Suppressor macrophage (primary cell): Measurements from ENCODE around the gene SNRNP48.

Experiments
- DNase-seq, 4 experiments: peaks; one replicate each; pipeline ENCODE4 v3.0.0-alpha.2; 2020 to 2022

The SNRNP48 gene

GRCh38 chr6:7559651-7560385 lies 30.2 kb upstream of the SNRNP48 start:
- DNase-seq, result peak; percentile 46 to 69 (median 54)

GRCh38 chr6:7561153-7561964 lies 28.6 kb upstream of the SNRNP48 start:
- DNase-seq, result no peak

DNA sequence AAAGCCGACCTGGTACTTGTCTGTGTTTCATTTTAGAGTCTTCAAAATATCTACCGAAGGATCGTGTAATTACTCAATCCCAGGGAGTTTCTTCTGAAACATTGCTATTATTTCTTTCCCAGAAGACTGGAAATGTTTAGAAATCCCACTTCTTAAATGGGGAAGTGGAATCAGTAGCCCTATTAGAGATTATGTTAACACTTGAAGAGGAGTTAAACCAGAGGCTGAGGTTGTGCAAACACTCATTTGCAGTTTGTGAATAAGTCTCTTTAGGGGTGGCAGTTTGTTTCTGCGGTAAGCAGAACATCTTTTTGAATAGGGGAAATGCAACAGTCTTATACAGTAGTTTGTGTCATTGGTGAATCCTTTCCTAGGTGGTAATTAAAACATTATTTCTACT lies 27.2 kb upstream of the SNRNP48 start:
- DNase-seq, result peak; percentile 52 to 75 (median 69)

- DNase-seq, result no peak
Observed at GRCh38 chr6:7566107-7566506, 23.9 kb upstream of the SNRNP48 start.

DNA sequence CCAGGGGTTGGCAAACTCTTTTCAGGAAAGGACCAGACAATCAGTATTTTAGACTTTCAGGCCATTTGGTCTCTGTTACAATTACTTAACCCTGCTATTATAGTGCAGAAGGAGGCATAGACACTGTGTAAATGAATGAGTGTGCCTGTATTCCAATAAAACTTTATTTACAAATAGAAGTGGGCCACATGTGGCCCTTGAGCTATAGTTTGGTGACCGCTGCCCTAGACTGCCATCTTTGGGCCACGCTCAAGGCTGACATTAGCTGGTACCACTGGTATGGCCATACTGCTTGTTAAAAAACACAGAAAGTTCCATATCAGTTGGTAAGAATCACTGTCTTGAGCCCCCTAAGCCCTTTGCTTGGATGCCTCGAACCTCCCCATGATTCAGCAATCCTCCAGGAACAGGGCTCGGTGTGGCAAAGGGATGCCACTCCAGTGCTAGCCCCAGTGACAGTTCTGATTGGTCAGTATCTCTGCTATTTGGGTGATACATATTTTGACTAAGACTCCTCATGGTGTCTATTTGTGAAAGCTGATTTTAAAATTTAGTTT lies 23.3 kb upstream of the SNRNP48 start:
- DNase-seq, result no peak

GRCh38 chr6:7568021-7568420 lies 22.0 kb upstream of the SNRNP48 start:
- no peak for DNase-seq

GRCh38 chr6:7569082-7569481 lies 20.9 kb upstream of the SNRNP48 start:
- no peak for DNase-seq

DNA sequence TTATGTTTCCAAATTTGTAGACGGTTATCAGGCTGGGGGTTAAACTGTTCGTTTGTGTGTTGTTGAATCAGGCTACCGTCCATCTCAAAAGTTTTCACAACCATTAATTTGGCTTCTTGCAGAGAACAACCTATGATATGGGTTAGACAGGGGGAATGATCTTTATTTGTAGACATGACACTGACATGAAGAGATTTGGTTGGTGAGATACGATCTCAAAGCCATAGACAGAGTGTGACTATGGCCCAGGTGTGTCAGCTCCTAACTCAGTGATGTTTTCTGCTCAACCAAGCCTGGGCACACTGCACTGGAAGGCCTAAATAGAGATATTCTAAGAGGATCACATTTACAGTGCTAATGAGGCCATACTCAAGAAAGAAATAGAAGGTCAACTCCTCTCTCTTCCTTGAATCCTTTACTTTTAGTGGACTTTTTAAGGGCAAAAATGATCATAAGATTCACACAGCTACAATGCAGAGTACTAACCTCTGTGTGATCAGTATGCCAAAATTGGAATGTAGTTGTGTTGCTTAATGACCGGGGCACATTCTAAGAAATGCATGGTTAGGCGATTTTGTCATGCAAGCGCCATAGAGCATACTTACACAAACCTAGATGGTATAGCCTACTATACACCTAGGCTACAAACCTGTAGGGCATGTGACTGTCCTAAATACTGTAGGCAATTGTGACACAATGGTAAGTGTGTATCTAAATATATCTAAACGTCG lies 17.6 kb upstream of the SNRNP48 start:
- DNase-seq, result no peak

DNA sequence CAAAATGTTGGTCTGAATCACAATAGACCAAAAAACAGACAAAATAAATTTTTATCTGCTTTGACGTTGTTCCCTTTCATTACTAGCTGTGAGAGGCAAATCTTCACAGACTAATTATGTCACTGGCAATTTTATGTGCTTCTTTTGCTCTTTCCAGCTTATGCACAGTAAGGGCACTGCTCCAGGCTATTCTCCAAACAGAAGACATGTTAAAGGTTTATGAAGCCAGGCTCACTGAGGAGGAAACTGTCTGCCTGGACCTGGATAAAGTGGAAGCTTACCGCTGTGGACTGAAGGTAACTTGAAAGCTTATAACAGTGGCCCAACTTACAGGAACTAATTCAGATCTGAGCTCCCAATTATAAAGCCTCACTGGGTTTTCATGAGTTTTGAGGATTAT lies 15.5 kb upstream of the SNRNP48 start:
- DNase-seq, result no peak

DNA sequence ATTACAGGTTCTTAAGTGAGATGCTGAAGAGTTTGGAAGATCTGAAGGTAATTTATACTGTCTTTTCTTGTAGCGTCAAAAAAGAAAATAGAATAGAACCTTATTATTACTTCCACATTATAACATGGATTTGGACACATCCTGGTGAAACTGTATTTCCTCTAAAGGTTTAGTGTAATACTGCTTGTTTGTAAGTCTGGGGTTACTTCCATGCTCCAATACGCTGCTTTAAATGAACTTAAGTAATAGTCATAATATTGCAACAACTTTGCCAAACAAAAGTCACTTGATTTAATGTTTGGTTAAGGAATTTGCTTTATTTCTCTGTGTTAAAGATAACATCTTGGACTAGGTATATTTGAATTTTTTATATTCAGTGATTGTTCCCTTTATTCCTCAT lies 11.5 kb upstream of the SNRNP48 start:
- DNase-seq, result peak in 2 of 4 experiments; percentile 24 to 27

- DNase-seq, result no peak
Observed at GRCh38 chr6:7578931-7579330, 11.1 kb upstream of the SNRNP48 start.

DNA sequence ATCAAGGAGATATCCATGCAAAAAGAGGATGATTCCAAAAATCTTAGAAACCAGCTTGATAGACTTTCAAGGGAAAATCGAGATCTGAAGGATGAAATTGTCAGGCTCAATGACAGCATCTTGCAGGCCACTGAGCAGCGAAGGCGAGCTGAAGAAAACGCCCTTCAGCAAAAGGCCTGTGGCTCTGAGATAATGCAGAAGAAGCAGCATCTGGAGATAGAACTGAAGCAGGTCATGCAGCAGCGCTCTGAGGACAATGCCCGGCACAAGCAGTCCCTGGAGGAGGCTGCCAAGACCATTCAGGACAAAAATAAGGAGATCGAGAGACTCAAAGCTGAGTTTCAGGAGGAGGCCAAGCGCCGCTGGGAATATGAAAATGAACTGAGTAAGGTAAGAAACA lies 10.1 kb upstream of the SNRNP48 start:
- no peak for DNase-seq

- DNase-seq, result no peak
Observed at GRCh38 chr6:7580537-7580926, 9.5 kb upstream of the SNRNP48 start.

- DNase-seq, result peak in 3 of 4 experiments; percentile 30 to 34 (median 30)
Observed at GRCh38 chr6:7580927-7581618, 8.9 kb upstream of the SNRNP48 start.

DNA sequence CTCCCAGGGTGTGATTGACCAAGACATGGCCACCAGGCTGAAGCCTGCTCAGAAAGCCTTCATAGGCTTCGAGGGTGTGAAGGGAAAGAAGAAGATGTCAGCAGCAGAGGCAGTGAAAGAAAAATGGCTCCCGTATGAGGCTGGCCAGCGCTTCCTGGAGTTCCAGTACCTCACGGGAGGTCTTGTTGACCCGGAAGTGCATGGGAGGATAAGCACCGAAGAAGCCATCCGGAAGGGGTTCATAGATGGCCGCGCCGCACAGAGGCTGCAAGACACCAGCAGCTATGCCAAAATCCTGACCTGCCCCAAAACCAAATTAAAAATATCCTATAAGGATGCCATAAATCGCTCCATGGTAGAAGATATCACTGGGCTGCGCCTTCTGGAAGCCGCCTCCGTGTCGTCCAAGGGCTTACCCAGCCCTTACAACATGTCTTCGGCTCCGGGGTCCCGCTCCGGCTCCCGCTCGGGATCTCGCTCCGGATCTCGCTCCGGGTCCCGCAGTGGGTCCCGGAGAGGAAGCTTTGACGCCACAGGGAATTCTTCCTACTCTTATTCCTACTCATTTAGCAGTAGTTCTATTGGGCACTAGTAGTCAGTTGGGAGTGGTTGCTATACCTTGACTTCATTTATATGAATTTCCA lies 4.6 kb upstream of the SNRNP48 start:
- DNase-seq, result no peak

GRCh38 chr6:7587631-7588100 lies 2.3 kb upstream of the SNRNP48 start:
- no peak for DNase-seq

GRCh38 chr6:7588506-7588905 lies 1.5 kb upstream of the SNRNP48 start:
- peak; percentile 21 to 77 (median 48) for DNase-seq

GRCh38 chr6:7589221-7589620 lies 777 bp upstream of the SNRNP48 start:
- peak in 1 of 4 experiments; percentile 14 for DNase-seq

DNA sequence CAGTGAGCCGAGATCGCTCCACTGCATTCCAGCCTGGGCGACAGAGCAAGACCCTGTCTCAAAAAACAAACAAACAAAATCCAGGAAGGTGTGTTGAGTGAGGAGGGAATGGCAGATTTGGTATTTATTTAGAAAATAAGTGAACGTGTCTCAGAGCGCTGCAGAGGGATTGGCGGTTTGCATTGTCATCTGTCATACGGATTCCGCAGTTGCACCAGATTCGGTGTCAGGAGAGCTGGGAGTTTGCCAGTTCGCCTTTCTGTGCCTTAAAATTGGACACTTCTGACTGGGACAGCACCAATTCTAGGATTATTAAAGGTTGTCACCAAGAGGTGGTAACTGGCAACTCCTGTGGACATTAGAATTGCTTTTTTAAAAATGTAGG lies 912 bp downstream of the SNRNP48 start:
- DNase-seq, result peak; percentile 34 to 69 (median 63)

DNA sequence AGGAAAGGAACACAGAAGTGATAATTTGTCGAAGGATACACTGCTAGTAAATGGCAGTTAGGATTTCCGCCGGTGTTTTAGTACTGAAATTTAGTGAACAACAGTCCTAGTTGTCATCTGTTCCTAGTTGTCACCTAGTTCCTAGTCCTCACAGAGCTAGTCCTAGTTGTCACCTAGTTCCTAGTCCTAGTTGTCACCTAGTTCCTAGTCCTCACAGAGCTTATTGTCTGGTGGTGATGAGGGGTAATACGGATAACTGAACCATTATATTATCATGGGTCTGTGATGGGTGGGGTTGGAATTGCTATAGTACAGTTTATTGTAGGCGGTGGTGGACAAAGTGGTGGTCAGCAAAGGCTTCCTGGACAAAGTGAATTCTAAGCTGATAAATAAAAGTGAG lies 1.8 kb downstream of the SNRNP48 start:
- DNase-seq, result no peak

DNA sequence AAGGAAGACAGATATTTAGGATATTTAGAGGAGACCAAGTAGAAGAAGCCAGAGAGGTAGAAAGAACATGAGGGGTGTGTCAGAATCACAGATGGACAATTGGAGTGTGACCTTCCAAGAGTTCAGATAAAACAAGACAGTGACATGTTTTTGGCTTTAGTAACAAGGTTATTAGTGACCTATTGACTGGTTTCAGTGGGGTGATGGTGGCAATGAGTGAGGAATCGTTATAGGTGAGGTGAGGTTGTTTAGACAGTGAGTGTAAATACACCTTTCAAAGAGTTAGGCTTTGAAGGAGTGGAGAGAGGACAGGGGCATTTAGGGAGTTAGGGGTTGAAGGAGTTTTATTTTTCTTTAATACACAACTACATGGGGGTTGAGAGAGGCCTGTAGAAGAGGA lies 3.2 kb downstream of the SNRNP48 start:
- DNase-seq, result no peak
